GM12878 (cell line): Measurements from ENCODE around the gene ZNF655. TPM values are rescaled to one million over a fixed set of nuclear protein-coding genes. Genes with fewer than 3 reads are reported as not detected.

Experiments
- ATAC-seq: fragments of 200-7000 bp; cut with Tn5 transposase; 3 replicates; pipeline ENCODE4 v1.9.1; 2020; ENCODE audit warnings: mild to moderate bottlenecking, moderate library complexity
- BruUV-seq: library from RNA; stranded (reverse); fragments of 400-500 nt; replicated peaks from 2 replicates; lab custom pipeline; 2021; lab: Mats Ljungman, UMichigan
- CTCF ChIA-PET: fragments of 300-600 bp; sonication (Branson Sonifier 250); formaldehyde crosslinking; extraction: SDS; loops from one replicate; lab custom pipeline; 2021; ENCODE audit warnings: inconsistent platforms; lab: Yijun Ruan, JAX
- POLR2A ChIA-PET: fragments of 350-600 bp; formaldehyde crosslinking; extraction: SDS; loops from one replicate; lab custom pipeline; 2021; ENCODE audit warnings: inconsistent platforms; lab: Charles Lee
- RAD21 ChIA-PET: fragments of 300-600 bp; sonication (Branson Sonifier 250); formaldehyde crosslinking; loops from one replicate; lab custom pipeline; 2023; ENCODE audit warnings: antibody characterized with exemption; ENCODE audit not compliant: unreplicated experiment; lab: Charles Lee
- SMC1A ChIA-PET: fragments of 300-600 bp; sonication (Branson Sonifier 250); formaldehyde crosslinking; loops from one replicate; lab custom pipeline; 2023; ENCODE audit not compliant: unreplicated experiment, uncharacterized antibody; lab: Charles Lee
- DNase-seq: peaks from one replicate; pipeline ENCODE4 v3.0.0-alpha.2; 2011; ENCODE audit warnings: low read depth, low spot score
- FAIRE-seq: peaks from 3 replicates; lab custom pipeline; 2011; peaks lifted over from hg19 to GRCh38; lab: Jason Lieb, UNC
- H2AFZ ChIP-seq: 2 replicates; pipeline ENCODE4 v1.6.0; 2011; ENCODE audit warnings: low read depth, low read length, control low read depth; ENCODE audit not compliant: control insufficient read depth
- H3K27ac ChIP-seq: 2 replicates; pipeline ENCODE4 v1.5.1; 2011; ENCODE audit warnings: control low read depth; ENCODE audit not compliant: control insufficient read depth, insufficient read depth
- H3K27me3 ChIP-seq, 2 experiments: replicated peaks in 1 of 2; 2 replicates each; pipeline versions ENCODE4 v1.6.0 to v1.6.1; 2011; ENCODE audit warnings: low read length in 1 of 2; ENCODE audit not compliant: control insufficient read depth in 2 of 2, insufficient read depth in 2 of 2
- H3K36me3 ChIP-seq, 2 experiments: 2 replicates each; pipeline ENCODE4 v1.5.1; 2011; ENCODE audit warnings: low read length in 1 of 2; ENCODE audit not compliant: control insufficient read depth in 2 of 2, insufficient read depth in 2 of 2
- H3K4me1 ChIP-seq: 2 replicates; pipeline ENCODE4 v1.6.1; 2011; ENCODE audit warnings: mild to moderate bottlenecking, low read length, moderate library complexity, mixed read lengths; ENCODE audit not compliant: control insufficient read depth, insufficient read depth
- H3K4me2 ChIP-seq: 2 replicates; pipeline ENCODE4 v1.6.0; 2011; ENCODE audit warnings: control low read depth; ENCODE audit not compliant: control insufficient read depth, insufficient read depth
- H3K4me3 ChIP-seq: fragments of 200-600 bp; sonication (generic); 2 replicates; pipeline ENCODE4 v1.5.1; 2016
- H3K79me2 ChIP-seq: 2 replicates; pipeline ENCODE4 v1.6.0; 2011; ENCODE audit warnings: low read length; ENCODE audit not compliant: control insufficient read depth, insufficient read depth
- H3K9ac ChIP-seq: 2 replicates; pipeline ENCODE4 v1.8.0; 2011; ENCODE audit warnings: low read length, control low read depth, mixed read lengths; ENCODE audit not compliant: control insufficient read depth, insufficient read depth
- H3K9me3 ChIP-seq: replicated peaks from 3 replicates; pipeline ENCODE4 v1.5.1; 2011; ENCODE audit warnings: mild to moderate bottlenecking, low read length; ENCODE audit not compliant: control insufficient read depth, insufficient read depth
- H4K20me1 ChIP-seq: 2 replicates; pipeline ENCODE4 v1.6.0; 2011; ENCODE audit not compliant: control insufficient read depth, insufficient read depth
- BRCA1 ChIP-seq: IDR thresholded peaks from 2 replicates; pipeline ENCODE4 v1.6.1; 2011; ENCODE audit warnings: low read depth, low read length, improper control_type of control experiment
- ESRRA ChIP-seq: IDR thresholded peaks from 2 replicates; pipeline ENCODE4 v1.6.1; 2012; ENCODE audit warnings: mild to moderate bottlenecking, low read length, improper control_type of control experiment
- HDAC6 ChIP-seq: fragments of 200-600 bp; sonication (generic); IDR thresholded peaks from one replicate; pipeline ENCODE4 v1.8.0; 2017; ENCODE audit warnings: antibody characterized with exemption; ENCODE audit not compliant: unreplicated experiment
- KDM1A ChIP-seq: fragments of 200-600 bp; sonication (generic); IDR thresholded peaks from 2 replicates; pipeline ENCODE4 v1.6.1; 2016; ENCODE audit warnings: borderline replicate concordance
- MXI1 ChIP-seq: fragments of 150-350 bp; IDR thresholded peaks from 2 replicates; pipeline ENCODE4 v1.6.1; 2011; ENCODE audit warnings: low read depth, mild to moderate bottlenecking, inconsistent platforms, low read length, improper control_type of control experiment
- PAX5 ChIP-seq: IDR thresholded peaks from 2 replicates; pipeline ENCODE4 v1.6.1; 2011; ENCODE audit warnings: low read depth, low read length, borderline replicate concordance
- SPI1 ChIP-seq: IDR thresholded peaks from 2 replicates; pipeline ENCODE4 v1.6.1; 2011; ENCODE audit warnings: low read depth, mild to moderate bottlenecking, low read length, moderate library complexity, borderline replicate concordance; ENCODE audit not compliant: insufficient read depth
- SREBF1 ChIP-seq: IDR thresholded peaks from 2 replicates; pipeline ENCODE4 v1.6.1; 2012; ENCODE audit warnings: mild to moderate bottlenecking, low read length
- YY1 ChIP-seq: IDR thresholded peaks from 2 replicates; pipeline ENCODE4 v1.6.1; 2011; ENCODE audit warnings: low read depth, mild to moderate bottlenecking, low read length
- WGBS: methylation state at CpG from one replicate; pipeline ENCODE4 v1.1.6; 2016; ENCODE audit warnings: low lambda C conversion rate; ENCODE audit not compliant: insufficient replicate concordance, insufficient coverage; ENCODE audit errors: missing lambda C conversion rate; 5-methylcytosine and 5-hydroxymethylcytosine counted together
- in situ Hi-C: fragments of 300-500 bp; cut with MboI; formaldehyde crosslinking; loops from 9 replicates; pipeline ENCODE4 v1.14.3; 2018; ENCODE audit warnings: mixed read lengths
- intact Hi-C: fragments of 100-400 bp; cut with micrococcal nuclease; formaldehyde crosslinking; loops from one replicate; pipeline ENCODE4 v1.14.2; 2022; ENCODE audit not compliant: unreplicated experiment
- polyA plus RNA-seq, 11 experiments: library from polyadenylated mRNA; depleted of rRNA in 4 of 11; unstranded in 6 of 11; stranded (reverse) in 5 of 11; fragments of >200 nt; fragmentation: Nextera tagmentation in 4 of 11; fragmentation: Illumina TruSeq in 1 of 11; extraction: Ambion mirVana in 4 of 11; extraction: Trizol in 1 of 11; gene quantifications; 1 replicate in 1 of 11; 2 replicates in 10 of 11; pipeline versions ENCODE4 v1.2.1 to v1.2.3, GENCODE V29; 2011 to 2016; ENCODE audit warnings: inconsistent platforms in 2 of 11, missing spikeins in 2 of 11, low read depth in 1 of 11
- total RNA-seq, 4 experiments: library from RNA; depleted of rRNA in 3 of 4; stranded (reverse); fragments of >200 nt in 3 of 4; fragmentation: Illumina TruSeq in 1 of 4; extraction: Trizol in 1 of 4; gene quantifications; 2 replicates each; pipeline versions ENCODE4 v1.2.1 to v1.2.3, GENCODE V29; 2013 to 2021
- TF ChIP-seq, protein P1 (sequence below): fragments of 450-650 bp; IDR thresholded peaks from 2 replicates; pipeline ENCODE4 v1.6.1; 2017; ENCODE audit warnings: mild to moderate bottlenecking, low read depth, inconsistent platforms; ENCODE audit not compliant: poor library complexity, severe bottlenecking
- TF ChIP-seq, protein P2 (sequence below): IDR thresholded peaks from 2 replicates; pipeline ENCODE4 v1.6.1; 2012; ENCODE audit warnings: improper control_type of control experiment, low read depth, low read length; ENCODE audit not compliant: insufficient replicate concordance

The ZNF655 gene
- total and polyA plus RNA-seq, 10 of the 15 experiments (the other 5 are each of a cell fraction or from before 2014, with no cell fraction given), result 14.5 to 107 (median 52.8) TPM

DNA sequence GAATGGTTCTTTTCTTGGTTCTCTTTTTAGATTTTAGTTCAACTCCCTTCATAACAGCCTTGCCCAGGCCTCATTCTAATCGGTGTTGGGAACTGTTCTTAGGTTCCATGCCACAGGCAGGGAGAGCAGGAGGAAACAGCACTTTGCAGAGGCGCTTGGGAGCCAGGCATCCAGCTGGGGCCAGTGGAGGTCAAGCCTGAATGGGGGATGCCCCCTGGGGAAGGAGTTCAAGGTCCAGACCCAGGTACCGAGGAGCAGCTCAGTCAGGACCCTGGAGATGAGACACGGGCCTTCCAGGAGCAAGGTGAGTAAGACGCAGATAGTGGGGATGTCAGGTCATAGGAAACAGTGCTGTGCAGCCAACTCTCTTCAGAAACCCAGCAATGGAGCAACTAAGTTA lies 62.8 kb downstream of the ZNF655 start:
- RAD21 ChIA-PET, result no interaction called here
- ATAC-seq (no peak), DNase-seq (no peak), FAIRE-seq (no peak)
- no TSS peak for BruUV-seq
- H3K27me3 ChIP-seq, result no peaks in the 10 kb centered on the region
- H3K4me3 ChIP-seq, result no peak overlapping the region
- H3K79me2 ChIP-seq, result peaks cover 18% of the 10 kb centered on the region
- TF ChIP-seq ESRRA (no peak), HDAC6 (no peak), BRCA1 (no peak), SREBF1 (no peak), MXI1 (no peak), KDM1A (no peak), PAX5 (no peak), SPI1 (no peak), YY1 (no peak)
- TF ChIP-seq, protein P1, sequence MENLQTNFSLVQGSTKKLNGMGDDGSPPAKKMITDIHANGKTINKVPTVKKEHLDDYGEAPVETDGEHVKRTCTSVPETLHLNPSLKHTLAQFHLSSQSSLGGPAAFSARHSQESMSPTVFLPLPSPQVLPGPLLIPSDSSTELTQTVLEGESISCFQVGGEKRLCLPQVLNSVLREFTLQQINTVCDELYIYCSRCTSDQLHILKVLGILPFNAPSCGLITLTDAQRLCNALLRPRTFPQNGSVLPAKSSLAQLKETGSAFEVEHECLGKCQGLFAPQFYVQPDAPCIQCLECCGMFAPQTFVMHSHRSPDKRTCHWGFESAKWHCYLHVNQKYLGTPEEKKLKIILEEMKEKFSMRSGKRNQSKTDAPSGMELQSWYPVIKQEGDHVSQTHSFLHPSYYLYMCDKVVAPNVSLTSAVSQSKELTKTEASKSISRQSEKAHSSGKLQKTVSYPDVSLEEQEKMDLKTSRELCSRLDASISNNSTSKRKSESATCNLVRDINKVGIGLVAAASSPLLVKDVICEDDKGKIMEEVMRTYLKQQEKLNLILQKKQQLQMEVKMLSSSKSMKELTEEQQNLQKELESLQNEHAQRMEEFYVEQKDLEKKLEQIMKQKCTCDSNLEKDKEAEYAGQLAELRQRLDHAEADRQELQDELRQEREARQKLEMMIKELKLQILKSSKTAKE, result no peak
- TF ChIP-seq, protein P2, sequence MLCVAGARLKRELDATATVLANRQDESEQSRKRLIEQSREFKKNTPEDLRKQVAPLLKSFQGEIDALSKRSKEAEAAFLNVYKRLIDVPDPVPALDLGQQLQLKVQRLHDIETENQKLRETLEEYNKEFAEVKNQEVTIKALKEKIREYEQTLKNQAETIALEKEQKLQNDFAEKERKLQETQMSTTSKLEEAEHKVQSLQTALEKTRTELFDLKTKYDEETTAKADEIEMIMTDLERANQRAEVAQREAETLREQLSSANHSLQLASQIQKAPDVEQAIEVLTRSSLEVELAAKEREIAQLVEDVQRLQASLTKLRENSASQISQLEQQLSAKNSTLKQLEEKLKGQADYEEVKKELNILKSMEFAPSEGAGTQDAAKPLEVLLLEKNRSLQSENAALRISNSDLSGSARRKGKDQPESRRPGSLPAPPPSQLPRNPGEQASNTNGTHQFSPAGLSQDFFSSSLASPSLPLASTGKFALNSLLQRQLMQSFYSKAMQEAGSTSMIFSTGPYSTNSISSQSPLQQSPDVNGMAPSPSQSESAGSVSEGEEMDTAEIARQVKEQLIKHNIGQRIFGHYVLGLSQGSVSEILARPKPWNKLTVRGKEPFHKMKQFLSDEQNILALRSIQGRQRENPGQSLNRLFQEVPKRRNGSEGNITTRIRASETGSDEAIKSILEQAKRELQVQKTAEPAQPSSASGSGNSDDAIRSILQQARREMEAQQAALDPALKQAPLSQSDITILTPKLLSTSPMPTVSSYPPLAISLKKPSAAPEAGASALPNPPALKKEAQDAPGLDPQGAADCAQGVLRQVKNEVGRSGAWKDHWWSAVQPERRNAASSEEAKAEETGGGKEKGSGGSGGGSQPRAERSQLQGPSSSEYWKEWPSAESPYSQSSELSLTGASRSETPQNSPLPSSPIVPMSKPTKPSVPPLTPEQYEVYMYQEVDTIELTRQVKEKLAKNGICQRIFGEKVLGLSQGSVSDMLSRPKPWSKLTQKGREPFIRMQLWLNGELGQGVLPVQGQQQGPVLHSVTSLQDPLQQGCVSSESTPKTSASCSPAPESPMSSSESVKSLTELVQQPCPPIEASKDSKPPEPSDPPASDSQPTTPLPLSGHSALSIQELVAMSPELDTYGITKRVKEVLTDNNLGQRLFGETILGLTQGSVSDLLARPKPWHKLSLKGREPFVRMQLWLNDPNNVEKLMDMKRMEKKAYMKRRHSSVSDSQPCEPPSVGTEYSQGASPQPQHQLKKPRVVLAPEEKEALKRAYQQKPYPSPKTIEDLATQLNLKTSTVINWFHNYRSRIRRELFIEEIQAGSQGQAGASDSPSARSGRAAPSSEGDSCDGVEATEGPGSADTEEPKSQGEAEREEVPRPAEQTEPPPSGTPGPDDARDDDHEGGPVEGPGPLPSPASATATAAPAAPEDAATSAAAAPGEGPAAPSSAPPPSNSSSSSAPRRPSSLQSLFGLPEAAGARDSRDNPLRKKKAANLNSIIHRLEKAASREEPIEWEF, result no peak
- no peak overlapping the region for H2AFZ ChIP-seq
- no peak overlapping the region for H3K9ac ChIP-seq
- no peak overlapping the region for H3K4me2 ChIP-seq
- no peaks in the 10 kb centered on the region for H4K20me1 ChIP-seq
- peaks cover 26 to 51% of the 10 kb centered on the region in 2 experiments for H3K36me3 ChIP-seq
- H3K9me3 ChIP-seq, result no peaks in the 10 kb centered on the region
- in situ Hi-C loops (no loop called here), intact Hi-C loops (no loop called here)
- 100% methylated on average over 4 of the region's 5 CpGs for WGBS
- CTCF ChIA-PET, result interaction anchor here (1.0 to 1.5 kb wide), 2 partner anchors 16 to 299 kb away, joined by 3 to 4 read pairs; no protein-coding TSS in a partner anchor
- no peak overlapping the region for H3K27ac ChIP-seq
- SMC1A ChIA-PET, result interaction anchor here (1.0 to 1.4 kb wide), 2 partner anchors 10 to 183 kb away, joined by 3 to 6 read pairs; partner anchors contain the start of genes CPSF4 and PTCD1
- H3K4me1 ChIP-seq, result no peaks in the 10 kb centered on the region
- POLR2A ChIA-PET, result no interaction called here
